GM21367 (cell line): Measurements from ENCODE around the gene GPR50.

Experiments used
- ATAC-seq: cut with Tn5 transposase; IDR thresholded peaks from one replicate; pipeline ENCODE4 v1.9.1; 2021; ENCODE audit not compliant: unreplicated experiment

The GPR50 gene

GRCh38 chrX:151226941-151227340, 50.6 kb downstream of the GPR50 start:
- ATAC-seq = no peak

DNA sequence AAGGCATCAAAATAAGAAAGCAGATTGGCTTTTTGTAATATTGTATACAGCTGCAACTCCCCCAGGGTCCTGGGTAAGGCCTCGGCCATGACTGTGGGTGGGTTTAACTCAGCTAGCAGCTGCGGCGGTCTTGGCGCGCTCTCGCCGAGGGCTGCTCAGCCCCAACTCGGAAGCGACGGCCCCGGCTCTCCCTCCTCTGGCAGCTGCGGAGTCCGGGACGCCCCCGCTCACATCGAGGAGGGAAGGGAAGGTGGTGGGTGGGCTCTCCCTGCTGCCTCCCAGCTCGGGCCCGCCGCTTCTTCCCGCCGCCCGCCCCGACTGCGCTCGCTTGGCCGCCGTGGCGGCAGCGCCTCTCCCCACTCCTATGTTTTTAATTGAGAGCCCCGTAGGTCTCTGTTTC, 51.2 kb downstream of the GPR50 start:
- ATAC-seq = no peak

DNA sequence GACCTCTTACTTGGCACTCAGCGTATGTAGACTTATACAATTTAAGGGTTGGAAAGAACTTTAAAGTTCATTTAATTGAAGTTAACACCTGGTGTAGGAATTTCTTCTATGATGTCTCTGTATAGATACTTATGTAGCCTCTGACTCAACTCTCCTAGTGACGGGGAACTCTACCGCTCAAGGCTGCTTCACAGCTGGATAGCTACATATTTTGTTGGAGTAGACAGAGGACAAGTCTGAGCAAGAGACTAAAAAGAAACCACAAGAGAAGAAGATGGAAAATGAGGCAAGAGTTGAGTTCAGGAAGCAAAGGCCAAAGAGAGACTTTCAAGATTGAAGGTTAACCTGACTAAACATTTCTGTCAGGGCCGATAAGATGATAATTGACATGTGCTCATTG, 52.6 kb downstream of the GPR50 start:
- ATAC-seq = no peak
